ENCODE results near the gene MRPS2.

GRCh38 chr9:135486267-135487065 is 14.0 kb upstream of the MRPS2 start:
- no peak for TF ChIP-seq CTCF (IDR thresholded peaks at IDR 0.05)
- no peak for TF ChIP-seq POLR2AphosphoS5 (IDR thresholded peaks at IDR 0.05)

All from sigmoid colon (tissue), 4 donors.